NT2/D1 (cell line): ENCODE data around the gene NUAK1.

Experiments
- SUZ12 ChIP-seq: IDR thresholded peaks from 2 replicates; pipeline ENCODE4 v1.6.1; 2011; ENCODE audit not compliant: insufficient read length, insufficient read depth; ENCODE audit errors: extremely low read depth
- YY1 ChIP-seq: IDR thresholded peaks from 2 replicates; pipeline ENCODE4 v1.6.1; 2011; ENCODE audit not compliant: insufficient read length, insufficient read depth

DNA sequence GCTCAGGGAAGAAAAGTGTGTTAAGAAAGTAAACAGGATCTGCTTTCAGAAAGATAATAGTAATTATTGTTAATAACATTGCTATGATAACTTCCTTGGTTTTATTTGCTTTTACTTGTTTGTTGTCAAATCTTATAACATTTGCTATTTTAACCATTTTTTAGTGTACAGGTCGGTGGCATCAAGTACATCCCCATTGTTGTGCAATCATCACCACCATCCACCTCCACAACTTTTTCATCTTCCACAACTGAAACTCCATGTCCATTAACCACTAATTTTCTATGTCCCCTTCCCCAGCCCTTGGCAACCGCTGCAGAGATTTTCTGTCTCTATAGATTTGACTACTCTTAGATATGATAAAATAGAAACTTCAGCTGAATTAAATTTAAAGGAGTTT lies 22.7 kb upstream of the NUAK1 start:
- TF ChIP-seq SUZ12 (no peak), YY1 (no peak)
